Fibroblast of skin of back (primary cell): ENCODE results near the gene PLEKHA1.

Experiments used
- DNase-seq: peaks from one replicate; pipeline ENCODE4 v3.0.0-alpha.2; 2013

PLEKHA1 gene

DNA sequence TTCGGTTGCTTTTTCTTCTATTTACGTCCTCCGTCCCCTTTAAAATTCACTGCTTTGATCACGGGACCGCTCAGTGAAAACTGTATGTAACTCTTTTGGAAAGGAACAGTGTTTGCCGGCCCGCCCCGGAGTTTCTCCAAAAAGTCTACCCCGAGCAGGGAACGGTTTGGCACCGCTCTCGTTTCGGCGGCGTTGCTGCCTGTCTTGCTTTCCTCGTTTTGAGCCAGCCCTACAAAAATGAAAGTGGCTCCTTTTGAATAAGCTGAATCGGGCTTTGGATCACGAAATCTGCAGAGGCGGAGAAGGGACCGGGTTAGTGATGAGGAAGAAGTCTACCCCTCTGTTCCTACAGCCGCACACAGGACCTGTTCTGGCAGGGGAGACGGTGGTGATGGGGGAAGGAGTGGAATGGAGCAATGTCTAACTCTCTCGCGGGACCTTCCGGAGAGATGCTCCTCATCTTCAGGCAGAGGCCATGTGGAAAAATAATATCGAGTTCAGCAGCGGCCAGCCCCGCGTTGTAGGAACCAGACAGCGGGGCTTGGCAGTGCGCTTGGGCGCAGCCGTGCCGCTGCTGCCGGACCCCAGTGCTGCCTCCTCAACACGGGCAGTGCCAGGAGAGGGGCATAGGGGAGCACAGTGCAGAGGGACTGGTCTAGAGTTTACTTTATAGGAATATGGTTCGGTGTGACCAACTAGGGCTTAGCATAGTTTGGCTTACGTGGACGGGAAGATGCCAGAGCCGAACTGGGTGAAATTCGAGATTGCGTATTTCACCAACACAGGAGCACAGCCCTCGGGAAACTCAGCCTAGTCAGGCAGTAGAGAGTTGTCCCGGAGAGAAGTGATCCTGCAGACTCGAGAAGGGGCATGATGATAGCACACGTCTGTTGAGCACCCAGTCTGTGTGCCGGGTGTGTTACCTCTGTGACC is 88.3 kb downstream of the PLEKHA1 start:
- DNase-seq, result peak; percentile 50

DNA sequence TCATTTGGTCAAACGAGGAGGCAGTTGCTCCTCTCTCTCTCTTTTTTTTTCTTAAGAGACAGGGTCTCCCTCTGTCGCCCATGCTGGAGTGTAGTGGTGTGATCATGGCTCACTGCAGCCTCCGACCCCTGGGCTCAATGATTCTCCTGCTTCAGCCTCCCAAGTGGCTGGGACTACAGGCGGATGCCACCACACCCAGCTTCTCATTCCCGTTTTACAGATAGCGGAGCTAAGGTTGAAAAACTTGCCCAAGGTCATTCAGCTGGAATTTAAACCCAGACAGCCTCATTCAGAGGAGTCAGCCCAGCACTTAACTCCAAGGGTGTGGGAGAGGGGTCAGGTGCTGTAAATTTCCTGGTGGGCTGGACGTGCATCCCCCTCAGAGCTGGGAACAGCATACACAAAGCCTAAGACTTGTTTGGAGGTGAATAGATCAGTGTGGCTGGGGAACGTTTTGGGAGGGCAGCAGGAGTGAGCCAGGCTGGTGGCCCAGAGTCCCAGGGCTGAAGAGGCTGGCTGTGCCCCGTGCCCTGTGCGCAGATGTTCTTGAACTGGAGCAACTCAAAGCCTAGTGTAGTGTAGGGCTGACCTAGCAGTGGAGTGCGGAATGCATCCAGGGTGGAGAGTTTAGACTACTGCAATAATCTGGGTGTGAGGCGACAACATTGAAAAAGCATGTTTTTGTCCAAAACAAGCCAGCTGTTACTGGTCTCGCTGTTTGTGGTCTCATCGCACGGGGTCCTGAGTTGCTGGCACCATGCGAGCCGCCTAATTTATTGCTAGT is 89.2 kb downstream of the PLEKHA1 start:
- DNase-seq, result no peak

DNA sequence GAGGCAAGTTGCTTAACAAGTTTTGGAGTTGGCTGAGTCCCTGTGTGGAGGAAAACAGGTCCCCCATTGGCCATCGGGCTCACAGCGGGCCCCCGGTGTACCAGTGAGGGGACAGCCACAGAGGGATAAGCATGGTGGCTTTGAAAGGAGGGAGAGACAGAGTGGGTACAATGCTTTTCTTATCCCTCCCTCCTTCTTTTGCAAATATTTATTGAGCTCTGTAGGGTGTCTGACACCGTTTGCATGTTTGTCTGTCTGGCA is 89.7 kb downstream of the PLEKHA1 start:
- no peak for DNase-seq

GRCh38 chr10:122464586-122464985 is 90.1 kb downstream of the PLEKHA1 start:
- no peak for DNase-seq

DNA sequence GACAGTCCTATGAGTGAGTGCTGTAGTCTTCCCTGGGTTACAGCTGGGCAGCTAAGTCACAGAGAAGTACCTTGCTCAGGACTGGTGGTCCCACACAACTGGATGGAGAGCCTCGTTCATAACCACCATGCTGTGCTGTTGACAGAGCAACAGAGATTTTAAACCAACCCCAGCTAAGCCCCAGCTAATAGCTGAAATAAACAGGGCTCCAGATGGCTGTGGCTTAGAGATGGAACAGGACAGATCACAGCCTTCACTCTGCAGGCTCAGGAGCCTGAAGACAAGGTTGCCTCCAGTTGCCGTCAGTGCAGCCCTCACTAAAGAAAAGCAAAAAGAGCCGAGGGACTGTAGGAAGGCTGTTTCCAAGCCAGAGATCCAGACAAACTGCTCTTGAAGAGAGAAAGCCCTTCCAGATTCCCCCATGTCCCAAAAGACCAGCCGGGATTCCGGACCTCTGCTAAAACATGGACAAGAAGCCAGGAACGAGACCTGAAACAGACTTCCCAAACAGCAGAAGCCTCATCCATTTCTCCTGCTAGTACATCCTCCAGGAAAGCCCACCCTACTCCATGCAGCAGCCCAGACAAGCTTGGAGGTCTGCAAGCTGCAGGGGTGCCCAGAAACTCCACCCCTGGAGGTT is 91.0 kb downstream of the PLEKHA1 start:
- no peak for DNase-seq

- DNase-seq, result no peak
Measured at GRCh38 chr10:122466951-122467381, 92.5 kb downstream of the PLEKHA1 start.

- no peak for DNase-seq
Measured at GRCh38 chr10:122467701-122468100, 93.2 kb downstream of the PLEKHA1 start.

DNA sequence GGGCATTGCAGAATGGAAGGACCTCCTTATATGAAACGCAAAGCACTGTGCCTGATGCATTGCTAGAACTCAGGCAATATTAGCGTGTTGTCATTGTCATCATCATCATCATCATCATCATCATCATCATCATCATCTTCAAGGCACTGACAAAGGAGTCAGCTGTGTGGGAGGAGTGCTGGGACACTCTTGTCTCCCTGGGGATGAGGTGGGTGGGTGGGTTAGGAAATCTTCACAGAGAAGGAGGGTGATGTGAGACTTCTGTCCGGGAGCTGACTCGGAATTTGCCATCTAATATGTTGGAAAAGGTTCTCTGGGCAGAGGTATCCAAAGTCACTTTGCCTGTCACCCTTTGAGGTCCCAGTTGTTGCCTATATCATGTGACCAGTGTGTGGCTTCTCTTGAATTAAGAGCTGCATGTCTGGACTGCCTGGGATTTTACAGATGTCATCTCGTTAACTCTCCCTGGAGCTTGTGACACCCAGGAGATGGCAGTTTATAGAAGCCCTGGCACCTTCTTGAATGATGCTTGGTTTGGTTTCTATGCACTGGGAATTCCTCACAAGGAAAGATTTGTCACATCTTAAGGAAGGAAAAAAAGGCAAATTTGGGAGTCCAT is 93.9 kb downstream of the PLEKHA1 start:
- DNase-seq, result no peak

DNA sequence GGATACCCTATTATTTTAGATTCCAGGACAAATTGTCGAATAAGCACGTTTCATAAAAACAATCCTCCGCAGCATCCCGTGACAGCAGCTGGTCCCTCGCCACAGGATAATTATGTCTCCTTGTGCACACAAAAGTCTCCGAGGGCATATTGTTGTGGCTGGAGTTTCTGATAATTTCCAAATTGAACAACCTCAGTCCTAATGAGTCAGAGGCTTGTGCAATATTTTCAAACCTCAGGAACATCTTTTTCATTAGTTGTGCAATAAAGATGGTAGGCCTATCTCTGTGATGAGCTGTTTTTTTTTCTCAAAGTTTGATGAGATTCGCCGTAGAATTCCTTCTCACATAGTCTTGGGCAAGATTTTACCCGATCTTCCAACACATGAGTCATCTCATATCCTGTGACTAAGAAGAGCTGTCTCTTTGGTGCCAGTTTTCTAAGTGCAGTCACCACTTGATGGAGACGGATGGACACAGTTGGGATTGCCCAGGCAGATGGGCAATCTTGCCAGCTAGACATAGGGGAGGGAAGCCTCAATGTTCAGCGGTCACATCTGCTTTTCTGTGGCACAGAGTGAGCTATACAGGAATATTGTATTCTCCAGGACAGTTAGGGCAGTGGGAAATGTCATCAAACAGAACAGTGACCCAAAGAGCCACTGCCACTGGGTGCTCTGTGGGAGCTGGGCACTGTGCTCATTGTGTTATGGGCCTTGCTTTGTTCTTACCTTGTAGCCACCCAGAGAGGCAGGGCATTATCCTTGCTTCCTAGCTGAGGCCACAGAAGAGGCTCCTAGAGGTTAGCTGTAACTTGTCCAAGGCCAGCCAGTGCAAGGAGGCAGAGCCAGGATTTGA is 94.6 kb downstream of the PLEKHA1 start:
- DNase-seq, result peak; percentile 99

GRCh38 chr10:122469848-122470247 is 95.3 kb downstream of the PLEKHA1 start:
- DNase-seq, result no peak

- DNase-seq, result peak; percentile 77
Measured at GRCh38 chr10:122471531-122472177, 97.1 kb downstream of the PLEKHA1 start.

DNA sequence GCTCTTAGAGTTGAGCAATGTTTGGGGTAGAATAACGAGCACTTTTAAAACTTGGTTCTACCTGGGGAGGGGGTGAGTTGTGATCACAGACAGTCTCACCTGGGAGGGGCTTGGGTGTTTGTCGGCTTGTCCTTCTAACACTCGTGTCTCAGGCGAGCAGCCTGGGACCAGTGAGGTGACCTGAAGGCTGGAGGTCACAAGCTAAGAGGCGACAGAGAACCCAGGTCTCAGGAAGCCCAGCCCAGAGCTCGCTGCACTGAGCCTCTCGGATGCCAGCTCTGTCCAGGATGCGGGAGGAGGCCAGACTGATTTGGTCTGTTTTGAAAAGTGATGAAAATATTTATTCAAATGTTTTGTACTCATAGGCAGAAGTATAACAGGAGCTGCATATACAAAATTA is 98.6 kb downstream of the PLEKHA1 start:
- no peak for DNase-seq

GRCh38 chr10:122474131-122474818 is 99.8 kb downstream of the PLEKHA1 start:
- DNase-seq, result no peak

GRCh38 chr10:122475100-122475499 is 100.6 kb downstream of the PLEKHA1 start:
- DNase-seq, result no peak

DNA sequence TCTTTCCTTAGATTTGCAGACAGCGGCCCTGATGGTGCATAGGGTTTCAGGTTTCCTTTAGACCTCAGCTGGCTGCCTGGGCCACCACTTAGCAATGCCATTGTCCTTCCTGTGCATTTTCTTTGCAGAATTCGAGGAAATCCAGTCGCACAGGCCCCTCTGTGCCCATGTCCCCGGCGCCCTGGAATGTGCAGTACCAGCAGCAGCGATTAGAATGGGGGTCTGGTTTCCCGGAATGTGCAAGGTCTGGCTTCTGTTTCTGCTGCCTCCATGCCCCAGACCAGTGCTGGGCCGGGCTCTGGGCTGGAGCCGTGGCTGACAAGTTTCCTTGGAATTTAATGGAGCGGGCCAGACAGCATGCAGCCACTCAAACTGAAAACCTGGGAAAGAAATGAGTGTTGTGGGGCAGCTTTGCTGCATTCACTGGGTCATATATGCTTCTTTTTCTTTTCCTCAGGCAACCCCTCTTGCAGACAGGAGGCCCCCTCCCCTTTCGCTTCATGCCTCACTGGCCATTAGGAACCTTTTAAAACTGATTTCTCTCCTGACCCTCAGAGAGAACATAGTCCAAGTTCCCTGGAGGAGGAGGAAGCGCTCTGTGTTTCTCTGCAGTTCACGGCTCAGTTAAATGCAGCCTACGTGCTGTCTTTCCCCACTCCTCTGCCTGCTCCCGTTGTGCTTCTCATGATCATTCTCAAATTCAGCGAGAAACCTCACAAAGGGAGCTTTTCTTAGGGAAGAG is 101.3 kb downstream of the PLEKHA1 start:
- DNase-seq, result peak; percentile 30

GRCh38 chr10:122476333-122476695 is 101.8 kb downstream of the PLEKHA1 start:
- no peak for DNase-seq

DNA sequence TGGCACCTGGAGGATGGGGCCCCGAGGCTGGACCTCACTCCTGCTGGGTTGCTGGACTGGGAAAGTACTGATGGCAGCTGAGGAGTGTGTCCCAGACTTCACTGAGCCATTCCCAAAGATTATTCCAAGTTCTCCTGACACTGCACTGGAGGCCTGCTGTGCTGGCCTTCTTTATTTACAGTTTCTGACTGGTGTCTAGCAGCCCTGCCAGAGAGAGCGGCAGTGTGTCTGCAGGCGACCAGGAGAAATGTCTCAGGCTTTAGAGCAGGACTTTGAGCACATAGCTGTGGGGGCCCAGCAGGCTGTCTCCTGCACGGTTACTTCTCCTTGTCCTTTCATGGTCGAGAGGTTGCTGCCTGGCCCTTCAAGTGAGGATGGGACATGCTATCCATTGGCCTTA is 102.9 kb downstream of the PLEKHA1 start:
- no peak for DNase-seq

DNA sequence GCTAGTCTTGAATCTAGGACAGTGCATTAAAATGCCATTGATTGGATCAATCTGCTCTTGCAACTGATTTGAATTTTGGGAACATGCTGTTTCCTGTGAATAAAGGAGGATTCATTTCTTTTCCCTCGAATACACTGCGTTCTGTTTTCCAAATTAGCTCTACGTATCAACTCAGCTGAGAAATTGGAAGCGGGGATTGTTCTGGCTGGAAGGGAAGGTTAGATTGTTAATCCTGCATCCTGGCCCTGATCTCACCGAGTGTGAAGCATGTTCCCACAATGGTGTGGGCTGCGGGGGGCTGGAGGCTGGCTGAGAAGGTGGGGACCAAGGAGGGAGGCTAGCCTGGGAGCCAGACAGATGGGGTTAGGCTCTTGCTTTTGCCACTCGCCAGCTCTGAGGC is 104.5 kb downstream of the PLEKHA1 start:
- DNase-seq, result no peak

DNA sequence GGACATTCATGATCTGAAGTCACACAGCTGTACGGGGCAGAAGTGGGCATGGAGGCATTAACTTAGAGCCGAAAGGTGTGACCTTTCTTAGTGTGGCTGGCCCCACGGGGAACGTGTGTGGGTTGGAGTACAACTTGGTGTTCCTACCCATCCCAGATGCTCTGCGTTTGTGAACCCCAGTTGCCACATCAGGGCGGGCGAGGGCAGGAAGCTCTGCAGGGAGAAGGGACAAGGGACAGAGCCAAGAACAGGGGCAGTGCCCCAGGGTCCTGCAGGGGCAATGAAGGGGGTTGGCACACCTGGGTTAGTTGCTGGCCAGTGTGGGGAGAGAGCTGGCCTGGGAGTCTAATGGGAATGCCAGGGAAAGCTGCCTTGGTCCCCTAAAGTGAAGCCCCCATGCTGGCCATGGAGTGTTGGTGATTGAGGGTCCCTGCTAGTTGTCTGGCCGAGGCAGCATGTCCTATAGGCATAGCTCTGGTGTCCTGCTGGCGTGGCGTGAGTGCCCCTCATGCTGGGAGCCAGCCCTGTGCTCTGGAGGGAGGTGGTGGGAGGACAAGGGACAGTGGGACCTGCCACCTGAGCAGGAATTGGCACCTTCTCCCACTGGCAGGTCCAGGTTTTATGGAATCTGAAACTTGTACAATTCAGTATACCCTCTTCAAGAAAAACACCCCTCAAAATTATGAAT is 105.8 kb downstream of the PLEKHA1 start:
- no peak for DNase-seq
